Thoracic aorta (tissue), 2 donors: Measurements from ENCODE around the gene ZNF23. TPM values are rescaled to one million over a fixed set of nuclear protein-coding genes. Genes with fewer than 3 reads are reported as not detected.

Experiments
- ATAC-seq: fragments of 150-250 bp; one replicate; pipeline ENCODE4 v1.8.0; 2017; ENCODE audit warnings: low read depth; ENCODE audit not compliant: insufficient number of reproducible peaks, low FRiP score
- DNase-seq: peaks from one replicate; pipeline ENCODE4 v3.0.0-alpha.2; 2020; ENCODE audit warnings: low spot score
- H3K27ac ChIP-seq, 2 donors: fragments of 200-600 bp; sonication (generic); 1 replicate in 1 of 2; 2 replicates in 1 of 2; pipeline ENCODE4 v1.5.1; 2016; ENCODE audit warnings: mild to moderate bottlenecking in 2 of 2, moderate library complexity in 2 of 2
- H3K27me3 ChIP-seq: fragments of 200-600 bp; sonication (generic); replicated peaks from 2 replicates; pipeline ENCODE4 v1.6.0; 2016; ENCODE audit warnings: mild to moderate bottlenecking; ENCODE audit not compliant: insufficient read depth
- H3K36me3 ChIP-seq: fragments of 200-600 bp; sonication (generic); one replicate; pipeline ENCODE4 v1.5.1; 2016
- H3K4me1 ChIP-seq, 2 donors: fragments of 200-600 bp; sonication (generic); 1 replicate in 1 of 2; 2 replicates in 1 of 2; pipeline versions ENCODE4 v1.5.1 to v1.6.0; 2016; ENCODE audit warnings: low read depth in 2 of 2, mild to moderate bottlenecking in 1 of 2; ENCODE audit not compliant: control insufficient read depth in 1 of 2
- H3K4me3 ChIP-seq: fragments of 200-600 bp; sonication (generic); 2 replicates; pipeline ENCODE4 v1.5.1; 2016; ENCODE audit warnings: mild to moderate bottlenecking
- H3K9me3 ChIP-seq: fragments of 200-600 bp; sonication (generic); 2 replicates; pipeline ENCODE4 v1.5.1; 2016
- total RNA-seq, 2 donors: library from RNA; depleted of rRNA; stranded (reverse); fragments of >200 nt; gene quantifications; one replicate each; pipeline versions ENCODE4 v1.1.0 to v1.2.3, GENCODE V29; 2016
- TF ChIP-seq, protein P1 (sequence below): fragments of 200-600 bp; sonication (generic); IDR thresholded peaks from one replicate; pipeline ENCODE4 v1.5.1; 2019; ENCODE audit warnings: antibody characterized with exemption

ZNF23 gene
- total RNA-seq, 2 donors from 2014 or later, result 3.9 to 10.1 TPM

- Histone ChIP-seq H3K4me1 (no peaks in the 10 kb centered on the region), H3K36me3 (no peaks in the 10 kb centered on the region), H3K9me3 (no peaks in the 10 kb centered on the region), H3K27me3 (no peaks in the 10 kb centered on the region), H3K27ac (no peak overlapping the region), H3K4me3 (no peak overlapping the region)
- DNase-seq, result no peak
- TF ChIP-seq, protein P1, sequence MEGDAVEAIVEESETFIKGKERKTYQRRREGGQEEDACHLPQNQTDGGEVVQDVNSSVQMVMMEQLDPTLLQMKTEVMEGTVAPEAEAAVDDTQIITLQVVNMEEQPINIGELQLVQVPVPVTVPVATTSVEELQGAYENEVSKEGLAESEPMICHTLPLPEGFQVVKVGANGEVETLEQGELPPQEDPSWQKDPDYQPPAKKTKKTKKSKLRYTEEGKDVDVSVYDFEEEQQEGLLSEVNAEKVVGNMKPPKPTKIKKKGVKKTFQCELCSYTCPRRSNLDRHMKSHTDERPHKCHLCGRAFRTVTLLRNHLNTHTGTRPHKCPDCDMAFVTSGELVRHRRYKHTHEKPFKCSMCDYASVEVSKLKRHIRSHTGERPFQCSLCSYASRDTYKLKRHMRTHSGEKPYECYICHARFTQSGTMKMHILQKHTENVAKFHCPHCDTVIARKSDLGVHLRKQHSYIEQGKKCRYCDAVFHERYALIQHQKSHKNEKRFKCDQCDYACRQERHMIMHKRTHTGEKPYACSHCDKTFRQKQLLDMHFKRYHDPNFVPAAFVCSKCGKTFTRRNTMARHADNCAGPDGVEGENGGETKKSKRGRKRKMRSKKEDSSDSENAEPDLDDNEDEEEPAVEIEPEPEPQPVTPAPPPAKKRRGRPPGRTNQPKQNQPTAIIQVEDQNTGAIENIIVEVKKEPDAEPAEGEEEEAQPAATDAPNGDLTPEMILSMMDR, result no peak
- no peak for ATAC-seq
Measured at GRCh38 chr16:71491054-71491453, 29.0 kb upstream of the ZNF23 start.

GRCh38 chr16:71490361-71490760 is 28.3 kb upstream of the ZNF23 start:
- no peak for ATAC-seq
- H3K4me1 ChIP-seq, result no peaks in the 10 kb centered on the region
- H3K36me3 ChIP-seq, result no peaks in the 10 kb centered on the region
- TF ChIP-seq, protein P1, result no peak
- DNase-seq, result no peak
- H3K9me3 ChIP-seq, result no peaks in the 10 kb centered on the region
- no peaks in the 10 kb centered on the region for H3K27me3 ChIP-seq
- H3K27ac ChIP-seq, result no peak overlapping the region
- H3K4me3 ChIP-seq, result no peak overlapping the region

- no peaks in the 10 kb centered on the region for H3K36me3 ChIP-seq
- no peak for DNase-seq
- no peak within 1 kb of the TSS for H3K27ac ChIP-seq
- H3K9me3 ChIP-seq, result no peaks in the 10 kb centered on the region
- ATAC-seq, result no peak
- peaks cover 0 to 5% of the 10 kb centered on the region in 2 donors for H3K4me1 ChIP-seq
- H3K27me3 ChIP-seq, result no peaks in the 10 kb centered on the region
- no peak within 1 kb of the TSS for H3K4me3 ChIP-seq
- TF ChIP-seq, protein P1, result no peak
Measured at GRCh38 chr16:71489122-71489521, 27.1 kb upstream of the ZNF23 start, which contains the start of gene ZNF19. Gene ZNF19 (minus strand): TSS chr16:71489324. CDS start chr16:71482114, 7,210 bp downstream.

GRCh38 chr16:71484006-71484893 is 22.2 kb upstream of the ZNF23 start:
- no peaks in the 10 kb centered on the region for H3K9me3 ChIP-seq
- ATAC-seq, result peak; percentile 97

GRCh38 chr16:71482569-71482968 is 20.5 kb upstream of the ZNF23 start:
- Histone ChIP-seq H3K4me3 (no peak overlapping the region), H3K27me3 (no peaks in the 10 kb centered on the region), H3K27ac (no peak overlapping the region), H3K36me3 (peaks cover 8% of the 10 kb centered on the region), H3K9me3 (no peaks in the 10 kb centered on the region), H3K4me1 (peaks cover 3 to 10% of the 10 kb centered on the region in 2 donors)
- ATAC-seq (no peak), DNase-seq (no peak)
- TF ChIP-seq, protein P1, result no peak

More at GRCh38 chr16:71484006-71484893, 22.2 kb upstream of the ZNF23 start:
- H3K27ac ChIP-seq, result peak overlapping the region; percentile 93 to 95
- H3K4me1 ChIP-seq, result peaks cover 3 to 10% of the 10 kb centered on the region in 2 donors
- H3K36me3 ChIP-seq, result no peaks in the 10 kb centered on the region
- TF ChIP-seq, protein P1, result no peak
- peak; percentile 54 for DNase-seq
- no peaks in the 10 kb centered on the region for H3K27me3 ChIP-seq
- H3K4me3 ChIP-seq, result peak overlapping the region; percentile 84
